Activated CD8-positive, alpha-beta memory T cell treated with anti-CD3 and anti-CD28 coated beads, Interleukin-2, amount 50 U/mL, for 1 hour (primary cell): ENCODE results near the gene PRKN.

Experiments
- DNase-seq: peaks from one replicate; pipeline ENCODE4 v3.0.0-alpha.2; 2020; ENCODE audit errors: extremely low read depth

PRKN gene

DNA sequence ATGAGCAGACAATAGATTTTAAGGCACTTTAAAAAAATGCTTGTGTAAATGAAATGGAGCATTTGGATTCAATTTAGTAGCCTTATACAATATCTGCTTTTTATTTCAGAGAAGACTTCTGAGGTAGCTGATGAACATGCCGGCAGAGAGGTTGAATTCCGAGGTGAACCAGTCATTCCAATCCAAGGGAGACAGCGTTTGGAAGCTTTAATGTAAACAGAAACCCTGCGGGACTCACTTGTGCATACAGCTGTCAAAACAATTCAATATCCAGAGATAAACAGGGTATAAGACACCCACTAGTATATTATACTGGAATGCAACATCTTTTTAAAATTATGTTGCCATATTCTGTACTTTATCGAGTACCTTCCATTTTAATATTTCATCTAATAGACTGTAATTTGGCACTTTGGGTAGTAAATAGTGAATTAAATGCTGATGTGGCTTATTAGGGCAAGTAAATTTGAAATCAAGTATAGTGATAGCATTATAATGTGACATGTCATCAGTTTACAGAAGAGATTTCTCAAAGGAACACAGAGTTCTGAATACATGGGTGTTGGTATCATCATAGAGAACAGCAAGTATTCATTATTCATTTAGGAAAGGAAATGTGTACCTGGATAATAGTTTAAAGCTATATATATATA is 347.7 kb downstream of the PRKN start:
- DNase-seq, result no peak

DNA sequence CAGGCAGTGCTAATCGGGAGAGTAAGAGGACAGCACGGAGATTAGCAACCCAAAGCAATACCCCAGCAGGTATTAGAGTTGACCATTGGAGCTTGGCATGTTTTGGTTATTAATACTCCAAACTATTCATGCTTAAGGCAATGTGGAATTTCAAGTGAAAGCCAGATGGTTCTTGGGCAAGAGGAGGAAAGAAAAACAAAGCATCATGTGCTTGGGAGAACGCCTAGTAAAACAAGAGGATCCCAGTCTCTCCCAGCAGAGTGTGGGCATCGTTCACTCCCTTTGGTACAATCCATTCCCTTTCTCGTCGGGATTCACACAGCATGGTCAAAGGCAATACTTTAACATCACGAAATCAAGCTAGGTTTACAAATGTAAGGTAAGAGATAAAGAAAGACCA is 349.8 kb downstream of the PRKN start:
- DNase-seq, result no peak

DNA sequence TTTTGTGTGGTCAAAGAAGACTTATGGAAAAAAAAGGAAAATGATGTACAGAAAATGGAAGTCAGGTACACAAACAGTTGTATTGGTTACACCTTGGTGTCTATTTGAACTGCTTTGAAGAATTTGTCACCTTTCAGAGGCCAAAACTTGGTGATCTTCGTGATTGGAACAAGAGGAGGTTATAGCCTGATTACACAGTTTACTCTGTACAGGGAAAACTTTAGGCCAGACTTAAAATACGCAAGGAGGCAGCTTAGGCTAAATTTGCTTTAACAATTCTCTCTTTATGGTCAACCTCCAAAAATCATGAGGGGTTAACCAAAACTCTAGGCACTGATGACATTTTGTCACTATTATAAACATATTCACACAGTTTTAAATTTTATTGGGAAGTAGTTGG is 353.7 kb downstream of the PRKN start:
- no peak for DNase-seq

DNA sequence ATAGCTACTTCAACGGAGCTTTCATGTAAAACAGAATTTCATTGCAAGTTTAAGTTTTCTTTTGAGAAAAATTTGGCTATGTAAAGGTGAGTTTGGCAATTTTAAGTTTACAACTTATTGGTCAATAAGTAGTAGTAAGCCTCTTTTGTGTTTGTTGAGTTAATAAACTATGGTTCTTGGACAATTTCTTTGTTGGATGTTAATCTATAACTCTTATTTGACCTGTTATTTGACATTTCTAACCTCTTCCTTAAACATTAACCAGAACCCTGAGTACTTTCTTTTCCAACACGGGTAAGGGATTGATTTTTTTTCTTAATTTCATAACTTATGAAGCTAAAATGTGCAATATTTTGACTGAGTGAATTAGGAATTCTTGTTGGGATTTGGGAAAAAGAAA is 354.4 kb downstream of the PRKN start:
- no peak for DNase-seq

DNA sequence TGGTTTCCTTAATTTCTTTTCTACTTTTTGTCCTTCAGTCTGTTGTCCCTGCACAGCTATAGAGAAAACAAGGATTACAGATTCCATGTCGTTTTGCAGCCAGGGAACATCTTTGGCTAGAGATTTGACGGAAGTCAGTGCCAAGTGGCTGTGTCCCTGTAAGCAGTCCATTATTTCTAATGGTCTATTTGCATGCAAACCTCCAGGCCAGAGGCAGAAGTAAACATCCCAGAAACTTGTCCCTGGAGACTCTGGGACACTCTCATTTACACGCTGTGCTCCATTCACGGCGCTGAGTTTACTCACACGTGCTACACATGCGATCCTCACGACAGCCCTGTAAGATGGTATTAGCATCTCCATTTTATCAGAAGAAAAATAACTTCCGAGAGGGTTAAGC is 355.5 kb downstream of the PRKN start:
- no peak for DNase-seq

DNA sequence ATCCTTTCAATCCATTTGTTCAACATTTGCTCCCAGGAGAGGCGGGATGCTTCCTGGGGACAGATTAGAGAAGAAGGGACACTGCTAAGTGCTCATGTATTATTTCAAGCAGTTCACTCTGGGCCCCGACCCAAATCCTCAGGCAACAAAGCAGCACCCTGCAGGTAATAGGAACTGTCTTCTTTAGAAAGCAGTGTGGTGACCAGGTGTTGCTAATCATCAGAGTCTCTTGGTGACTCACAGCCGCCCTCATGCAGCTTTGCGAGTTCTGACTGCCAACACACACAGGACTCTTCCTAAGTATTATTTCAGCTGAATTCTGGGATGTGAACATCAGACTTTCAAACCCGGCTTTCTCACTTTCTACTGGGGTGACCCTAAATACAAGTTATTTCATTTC is 356.4 kb downstream of the PRKN start:
- DNase-seq, result no peak

DNA sequence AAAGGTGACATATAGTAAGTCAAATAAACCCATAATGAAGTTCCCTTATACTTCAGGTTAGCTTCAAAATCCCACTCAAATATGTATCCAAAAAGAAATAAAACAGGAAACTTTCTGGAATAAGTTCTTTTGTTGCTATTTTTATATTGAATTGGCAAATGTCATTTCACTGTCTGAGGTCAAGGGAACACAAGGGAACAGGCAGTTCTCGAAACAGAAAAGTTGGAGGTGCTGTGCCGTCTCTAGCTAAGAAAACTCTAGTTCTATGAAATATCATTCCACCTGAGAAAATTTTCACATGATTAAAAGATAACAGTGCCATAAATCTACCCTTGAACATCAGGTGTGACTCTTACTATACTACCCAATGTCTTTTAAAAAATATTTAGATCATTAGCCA is 358.5 kb downstream of the PRKN start:
- DNase-seq, result no peak

DNA sequence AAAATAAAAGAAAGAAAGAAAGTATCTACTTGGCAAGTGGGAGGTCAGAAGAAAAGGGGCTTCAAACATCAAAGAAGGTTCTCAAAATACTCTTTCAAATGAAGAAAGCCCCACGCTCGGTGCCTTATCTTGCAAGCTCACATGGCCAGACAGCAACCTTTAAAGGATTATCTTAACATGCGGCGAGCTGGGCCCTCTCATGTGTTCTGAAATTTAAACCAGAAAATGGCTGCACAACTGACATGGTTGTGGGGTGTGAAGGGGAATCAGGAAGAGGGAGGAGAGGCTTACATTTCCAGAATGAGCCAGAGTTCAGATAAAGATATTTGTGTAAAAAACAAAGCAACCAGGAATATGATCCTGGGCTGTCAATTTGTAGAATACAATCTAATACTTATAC is 363.1 kb downstream of the PRKN start:
- DNase-seq, result no peak

DNA sequence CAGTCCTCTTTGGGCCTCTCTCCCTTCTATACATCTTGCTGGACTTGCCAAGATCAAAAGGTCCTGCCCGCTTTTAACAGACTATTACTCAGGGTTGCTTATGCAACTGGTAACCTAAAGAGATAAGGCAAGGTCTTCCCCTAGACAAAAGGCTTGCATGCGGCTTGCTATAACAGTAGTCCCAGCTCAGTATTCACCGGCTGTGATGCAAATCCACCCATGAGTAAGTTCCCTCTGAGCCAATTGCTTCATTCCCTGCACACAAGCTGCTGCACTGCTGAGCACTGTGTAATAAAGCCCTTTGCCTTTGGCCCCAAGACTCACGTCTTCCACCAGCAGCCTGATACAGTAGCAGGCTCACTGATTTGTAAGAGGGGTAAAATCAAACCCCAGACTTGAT is 363.8 kb downstream of the PRKN start:
- no peak for DNase-seq

DNA sequence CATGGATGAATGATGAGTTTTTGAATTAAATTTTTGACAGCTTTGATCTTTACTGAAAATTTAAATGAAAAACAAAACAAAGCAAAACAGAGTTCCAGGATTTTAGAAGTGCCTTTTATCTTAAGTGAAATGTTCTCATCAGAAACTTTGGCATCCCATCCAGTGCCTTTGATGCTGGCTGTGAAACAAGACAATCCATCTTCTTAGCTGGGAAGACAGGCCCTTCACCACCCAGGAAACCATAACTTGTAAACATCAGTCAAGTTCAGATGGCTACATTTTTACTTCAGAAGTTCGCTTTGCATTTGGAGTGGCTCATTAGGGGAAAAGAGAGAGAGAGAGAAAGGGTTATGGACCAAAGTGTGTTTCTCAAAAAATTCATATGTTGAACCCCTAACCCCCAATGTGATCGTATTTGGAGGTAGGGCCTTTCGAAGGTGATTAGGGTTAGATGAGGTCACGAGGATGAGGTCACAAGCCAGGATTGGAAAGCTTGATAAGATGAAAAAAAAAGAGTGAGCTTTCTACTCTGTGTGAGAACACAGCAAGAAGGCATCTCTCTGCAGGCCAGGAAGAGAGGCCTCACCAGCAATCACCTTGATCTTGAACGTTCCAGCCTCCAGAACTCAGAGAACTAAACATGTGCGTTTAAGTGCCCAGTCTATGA is 366.5 kb downstream of the PRKN start:
- DNase-seq, result no peak

DNA sequence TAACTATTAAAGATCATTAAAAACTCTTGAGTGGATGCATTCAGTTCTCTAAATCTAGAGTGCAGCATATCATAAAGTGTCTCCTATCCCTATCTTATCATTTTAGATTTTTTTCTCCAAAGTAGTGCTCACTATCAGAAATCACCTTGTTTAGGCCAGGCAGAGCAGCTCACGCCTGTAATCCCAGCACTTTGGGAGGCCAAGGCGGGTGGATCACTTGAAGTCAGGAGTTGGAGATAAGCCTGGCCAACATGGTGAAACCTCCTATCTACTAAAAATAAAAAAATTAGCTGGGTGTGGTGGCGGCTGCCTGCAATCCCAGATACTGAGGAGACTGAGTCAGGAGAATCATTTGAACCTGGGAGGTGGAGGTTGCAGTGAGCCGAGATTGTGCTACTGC is 368.9 kb downstream of the PRKN start:
- DNase-seq, result no peak

DNA sequence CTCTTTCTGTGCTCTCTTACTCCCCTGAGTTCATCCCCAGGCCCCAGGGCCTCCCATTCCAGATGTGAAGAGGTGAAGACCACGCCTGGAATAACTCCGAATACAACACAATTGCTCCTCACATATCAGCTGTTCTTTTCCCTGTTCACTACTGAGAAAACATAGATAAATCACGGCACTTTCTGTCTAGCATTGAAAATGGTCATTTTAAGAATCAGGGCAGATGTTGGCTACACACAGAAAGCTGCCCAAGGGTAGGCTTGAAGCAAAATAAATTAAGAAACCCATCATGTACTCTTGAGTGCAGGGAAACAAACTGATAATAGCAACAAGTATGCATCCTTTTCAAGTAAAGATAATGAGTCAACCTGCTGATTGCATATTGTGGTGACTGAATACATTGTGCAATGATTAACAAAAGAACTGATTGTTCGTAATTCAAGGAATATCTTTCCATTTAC is 382.5 kb downstream of the PRKN start:
- DNase-seq, result no peak

DNA sequence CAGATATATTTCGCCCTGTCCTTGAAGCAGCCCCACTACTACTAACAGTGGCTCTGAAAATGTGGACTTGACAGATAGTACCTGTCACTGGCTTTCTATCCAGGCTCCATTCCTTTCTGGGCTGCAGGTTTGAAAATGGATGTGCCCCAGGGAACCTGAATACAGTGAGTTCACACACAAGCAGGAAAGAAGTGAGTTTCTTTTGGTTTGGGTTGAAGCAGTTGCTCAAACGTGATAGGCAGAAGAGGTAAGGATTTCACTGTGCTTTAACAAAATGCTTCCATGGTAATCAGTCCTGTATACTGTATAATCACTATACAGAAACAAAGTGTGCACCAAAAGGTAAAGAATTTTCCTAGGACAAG is 382.9 kb downstream of the PRKN start:
- DNase-seq, result no peak

DNA sequence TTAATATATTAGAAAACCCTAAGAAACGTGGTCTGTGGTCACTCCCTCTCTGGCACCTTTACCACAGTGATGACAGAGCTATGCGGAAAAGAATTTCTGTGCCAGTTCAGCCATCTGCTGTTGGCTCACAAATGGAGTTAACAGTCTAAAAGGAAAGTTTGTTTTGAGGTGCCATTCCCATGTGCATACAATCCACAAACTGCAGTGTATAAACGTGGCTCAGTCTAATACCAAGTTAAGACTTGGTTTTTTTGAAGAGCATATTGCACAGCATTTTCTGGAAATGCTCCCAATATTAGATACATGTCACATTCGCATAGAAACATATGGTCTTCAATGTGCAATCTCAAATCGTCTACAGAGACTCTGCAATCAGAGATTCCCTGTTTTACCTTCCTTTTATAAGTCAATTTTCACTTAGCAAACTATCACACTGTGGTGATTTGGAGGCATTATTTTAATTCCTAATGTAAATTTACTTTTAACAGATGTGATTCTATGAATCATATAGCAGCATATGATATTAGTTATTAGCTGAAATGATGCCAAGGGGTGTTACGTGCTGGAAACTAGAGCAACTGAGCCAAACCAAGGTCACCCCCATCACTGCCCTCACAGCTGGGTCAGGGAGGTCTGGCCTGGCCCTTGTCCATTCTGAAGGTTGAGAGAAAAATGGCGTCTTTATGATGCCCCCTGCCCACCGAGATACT is 383.5 kb downstream of the PRKN start:
- no peak for DNase-seq

DNA sequence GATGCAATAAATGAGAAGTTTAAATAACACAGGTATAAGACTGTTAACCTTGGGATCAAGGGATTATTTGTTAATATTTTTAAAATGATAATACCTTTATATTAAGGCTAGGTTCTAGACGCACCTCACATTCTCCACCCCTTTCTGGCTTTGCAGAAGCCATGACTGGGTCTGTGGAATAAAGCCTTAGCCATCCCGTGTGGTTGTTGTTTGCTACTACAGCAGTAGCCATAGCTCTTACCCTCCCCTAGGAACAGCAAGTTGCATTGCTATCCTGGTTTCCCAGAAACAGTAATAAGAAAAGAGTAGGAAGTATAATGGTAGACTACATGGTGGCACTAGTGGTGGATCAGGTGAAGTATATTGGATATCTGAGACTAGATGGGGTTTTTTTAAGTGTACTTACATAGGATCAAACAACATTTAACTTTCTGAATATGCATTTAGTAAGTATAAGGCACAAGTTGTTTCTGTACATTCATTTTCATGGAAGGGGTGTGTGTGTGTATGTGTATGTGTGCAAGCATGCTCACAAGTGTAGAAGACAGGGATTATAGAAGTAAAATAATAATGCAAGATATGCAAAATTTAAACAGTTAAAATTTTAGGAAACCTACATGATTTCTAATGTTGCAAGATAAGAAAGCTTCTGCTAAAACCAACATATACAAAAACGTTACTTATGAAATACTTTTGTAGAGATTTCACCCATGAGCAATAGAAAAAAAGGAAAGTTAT is 384.2 kb downstream of the PRKN start:
- no peak for DNase-seq

DNA sequence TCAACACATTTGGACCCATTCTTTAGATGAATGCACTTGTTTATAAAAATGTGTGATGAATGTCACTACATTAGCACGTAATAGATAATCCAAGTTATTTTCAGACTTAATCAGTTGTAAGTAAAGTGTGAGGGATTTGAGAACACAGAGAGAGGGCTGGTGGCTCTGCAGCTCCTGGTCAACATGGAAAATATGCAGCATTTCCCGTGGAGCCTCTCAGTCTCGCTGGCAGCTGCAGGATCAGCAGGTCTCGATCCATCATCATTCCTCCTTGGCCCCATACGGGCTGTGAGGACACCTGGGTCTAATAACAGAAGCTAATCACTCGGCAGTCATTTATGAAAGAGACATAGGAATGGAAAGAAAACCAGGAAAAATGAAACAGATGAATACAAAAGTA is 390.2 kb downstream of the PRKN start:
- DNase-seq, result no peak

DNA sequence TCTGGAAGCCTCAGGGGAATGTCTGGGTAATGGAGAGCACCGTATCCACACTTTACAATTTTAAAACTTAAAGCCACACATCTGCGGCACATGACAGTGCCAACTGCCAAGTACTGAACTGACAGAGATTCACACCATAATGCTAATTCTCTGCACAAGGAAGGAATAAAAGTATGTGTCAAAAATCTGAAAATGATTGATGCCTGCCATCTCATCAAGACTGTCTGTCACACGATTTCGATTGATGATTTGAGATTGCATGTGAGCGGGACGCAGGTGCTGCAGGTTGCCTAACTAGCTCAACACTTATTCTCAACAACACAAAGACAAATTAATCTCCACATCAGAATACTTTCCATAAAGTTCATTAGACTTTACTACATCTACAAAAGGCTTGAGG is 391.2 kb downstream of the PRKN start:
- DNase-seq, result no peak

DNA sequence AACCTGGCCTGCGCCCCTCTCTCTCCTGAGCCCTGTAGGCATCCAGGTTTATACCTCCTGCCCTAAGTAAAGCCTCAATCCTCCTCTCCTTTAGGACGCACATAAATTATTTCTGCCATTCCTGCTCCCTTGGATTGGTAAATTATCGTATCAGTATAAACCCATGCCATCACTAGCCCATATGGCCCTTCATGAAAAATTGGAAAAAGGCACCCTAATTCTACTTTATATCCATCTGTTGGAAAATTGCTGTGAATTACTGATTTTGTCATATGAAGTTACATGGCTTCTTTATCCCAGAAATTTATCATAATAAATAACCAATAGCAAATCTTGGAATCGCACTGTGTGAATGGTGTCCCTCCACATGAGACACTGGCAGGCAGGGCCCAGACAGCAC is 395.2 kb downstream of the PRKN start:
- no peak for DNase-seq

DNA sequence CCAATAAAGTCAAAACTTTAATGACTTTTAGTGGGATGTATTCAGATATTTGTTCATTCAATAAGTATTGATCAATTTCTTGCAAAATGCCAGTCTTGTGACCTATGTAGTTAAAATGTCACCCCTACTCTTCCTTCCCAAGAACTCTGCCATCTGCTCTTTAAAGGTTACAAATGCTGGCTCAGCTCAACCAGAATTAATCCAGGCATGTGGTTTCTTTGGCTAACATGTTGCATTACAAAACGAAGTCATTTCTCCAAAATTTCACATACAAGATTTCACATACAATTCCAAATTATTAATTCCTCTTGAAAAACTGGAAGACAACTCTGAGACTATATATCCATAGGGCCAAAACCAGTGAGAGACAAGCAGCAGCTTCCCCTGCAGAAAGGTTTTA is 395.7 kb downstream of the PRKN start:
- DNase-seq, result no peak

DNA sequence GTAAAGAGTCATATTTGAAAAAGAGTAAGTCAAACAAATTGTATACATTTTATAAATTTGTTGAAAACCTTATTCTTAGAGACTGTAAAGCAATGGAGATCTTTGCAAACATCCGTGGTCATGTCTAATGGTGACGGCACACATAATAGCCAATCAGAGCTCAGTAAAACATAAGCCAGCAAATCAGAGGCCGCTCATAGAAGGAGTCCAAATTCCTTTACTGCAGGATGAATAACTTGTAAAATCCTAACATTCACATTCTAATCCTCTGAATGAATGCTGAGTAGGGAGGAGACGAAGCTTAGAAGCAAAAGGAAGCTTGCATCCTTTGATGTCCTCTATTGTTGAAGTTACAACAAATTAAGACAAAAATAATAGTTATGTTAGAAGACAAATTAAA is 401.7 kb downstream of the PRKN start:
- DNase-seq, result no peak

DNA sequence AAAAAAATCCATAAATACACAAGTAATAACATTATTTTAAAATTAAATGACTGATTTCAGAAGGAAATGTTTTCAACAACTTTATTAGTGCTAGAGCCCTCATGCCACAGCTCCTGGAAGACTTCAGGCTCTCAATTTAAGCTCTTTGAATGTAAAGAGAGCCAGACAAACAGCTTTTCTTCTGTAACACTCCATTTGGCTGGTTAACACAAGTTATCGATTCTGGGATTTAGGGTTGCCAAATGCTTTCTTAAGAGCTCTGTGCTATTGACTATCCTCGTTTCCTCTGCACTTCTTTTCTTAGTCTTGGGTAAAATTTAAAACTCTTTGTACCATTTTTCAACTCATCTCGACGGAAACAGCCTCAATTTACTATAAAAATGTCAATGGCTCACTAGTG is 402.5 kb downstream of the PRKN start:
- no peak for DNase-seq

DNA sequence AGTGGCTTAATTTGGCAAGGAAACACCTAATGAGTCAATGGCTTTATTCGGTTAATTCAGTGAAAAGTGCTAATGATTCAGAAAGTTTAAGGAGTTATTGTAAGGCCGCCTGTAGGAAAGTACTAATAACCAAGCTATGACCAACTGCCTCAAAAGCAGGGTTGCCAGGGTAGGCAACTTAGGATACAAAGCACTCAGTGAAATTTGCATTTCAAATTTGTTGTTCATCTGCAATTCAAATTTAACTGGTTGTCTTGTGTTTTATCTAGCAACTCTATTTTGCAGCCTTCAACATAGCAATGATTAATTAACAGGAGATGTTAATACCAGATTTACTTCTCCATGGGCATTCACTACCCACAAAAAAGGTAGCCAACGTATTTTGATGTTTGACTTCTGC is 412.3 kb downstream of the PRKN start:
- DNase-seq, result no peak
